Activated CD8-positive, alpha-beta memory T cell treated with anti-CD3 and anti-CD28 coated beads, Interleukin-2, amount 50 U/mL, for 48 hours (primary cell): ENCODE data around the gene GRK3.

Experiments
- DNase-seq: peaks from one replicate; pipeline ENCODE4 v3.0.0-alpha.2; 2020

GRK3 gene

GRCh38 chr22:25742918-25743708 lies 178.6 kb downstream of the GRK3 start:
- DNase-seq: peak; percentile 42

GRCh38 chr22:25744694-25745093 lies 180.2 kb downstream of the GRK3 start:
- DNase-seq: no peak

DNA sequence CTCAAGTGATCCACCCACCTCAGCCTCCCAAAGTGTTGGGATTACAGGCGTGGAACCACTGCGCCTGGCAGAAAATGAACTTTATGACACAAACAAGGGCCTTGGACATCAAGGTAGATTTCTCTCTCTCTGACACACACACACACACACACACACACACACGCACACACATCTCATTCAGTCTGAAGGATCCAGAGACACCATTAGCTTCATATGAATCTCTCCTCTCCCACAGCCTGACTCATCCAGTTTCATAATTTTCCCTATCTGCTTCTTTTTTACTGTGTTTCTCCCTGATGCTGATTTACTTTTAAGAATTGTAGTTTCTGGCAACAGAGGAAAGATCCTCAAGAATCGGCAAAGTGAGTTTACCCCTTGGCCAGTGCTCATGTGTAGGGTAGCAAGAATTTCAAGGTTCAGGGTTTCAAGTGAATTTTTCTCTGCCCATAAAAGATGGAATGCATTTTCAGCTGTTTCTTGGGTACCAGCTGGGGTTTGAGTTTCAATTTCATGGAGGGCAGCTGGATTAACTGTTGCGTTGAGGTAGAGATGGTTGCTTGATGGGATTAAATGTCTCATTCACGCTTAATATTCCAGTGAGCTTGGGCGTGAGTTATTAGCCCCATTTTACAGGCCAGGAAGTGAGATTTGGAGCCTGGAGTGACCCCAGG lies 181.0 kb downstream of the GRK3 start:
- DNase-seq: no peak

DNA sequence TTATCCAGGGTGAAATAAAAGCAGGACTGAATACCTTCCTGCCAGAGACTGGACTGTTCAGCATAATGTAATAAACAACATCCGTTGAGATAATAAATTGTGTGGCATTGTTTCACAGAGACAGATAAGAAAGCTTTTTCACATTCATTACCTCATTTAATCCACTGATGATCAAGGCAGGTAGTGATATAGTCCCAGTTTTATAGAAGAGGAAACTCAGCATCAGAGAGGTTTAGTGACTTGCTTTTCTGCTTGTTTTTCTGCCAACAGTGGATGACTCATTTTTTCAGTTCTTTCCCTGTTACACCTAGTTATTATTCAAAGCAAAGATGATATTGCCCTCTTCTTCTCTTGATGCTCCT lies 181.5 kb downstream of the GRK3 start:
- DNase-seq: no peak

GRCh38 chr22:25747245-25747944 lies 182.9 kb downstream of the GRK3 start:
- DNase-seq: no peak

- DNase-seq: no peak
Observed at GRCh38 chr22:25748140-25748539, 183.7 kb downstream of the GRK3 start.

DNA sequence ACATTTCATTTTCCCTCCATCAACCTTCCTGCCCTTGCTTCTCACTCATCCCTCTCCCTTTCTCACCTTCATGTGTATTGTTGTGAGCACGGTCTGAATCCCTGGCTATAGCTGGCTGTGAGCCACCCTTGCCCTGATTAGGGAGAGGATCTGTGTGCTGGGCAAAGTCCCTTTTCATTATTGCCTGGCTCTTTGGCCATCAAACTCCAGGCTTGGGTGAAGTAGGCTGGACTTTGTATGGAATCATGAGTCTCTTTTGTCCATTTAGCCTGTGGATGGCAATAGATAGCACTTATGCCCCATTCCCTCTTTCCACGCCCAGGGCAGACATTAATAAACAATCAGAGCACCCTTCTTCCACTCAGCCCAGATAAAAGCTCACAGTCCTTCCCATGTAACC lies 184.2 kb downstream of the GRK3 start:
- DNase-seq: no peak

- no peak for DNase-seq
Observed at GRCh38 chr22:25749420-25750169, 185.1 kb downstream of the GRK3 start.

- DNase-seq: no peak
Observed at GRCh38 chr22:25750569-25751173, 186.2 kb downstream of the GRK3 start.

DNA sequence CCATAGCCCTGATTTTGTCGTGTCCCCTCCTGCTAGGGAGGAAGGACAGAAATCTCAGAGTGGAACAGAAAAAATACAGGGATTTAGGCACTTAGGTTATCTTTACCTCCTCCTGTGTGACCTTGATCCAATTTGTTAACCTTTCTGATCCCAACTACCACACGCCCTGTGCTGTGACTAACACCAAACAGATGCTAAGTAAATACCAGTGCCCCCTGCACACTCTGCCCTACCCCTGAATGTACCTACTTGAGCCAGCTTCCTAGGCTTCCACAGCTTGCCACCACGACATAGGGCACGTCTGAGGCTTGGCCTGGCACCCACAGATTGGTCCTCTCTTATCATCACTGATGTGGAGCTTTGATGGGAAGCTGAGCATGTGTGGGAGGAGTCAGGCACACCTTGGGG lies 186.7 kb downstream of the GRK3 start:
- no peak for DNase-seq

DNA sequence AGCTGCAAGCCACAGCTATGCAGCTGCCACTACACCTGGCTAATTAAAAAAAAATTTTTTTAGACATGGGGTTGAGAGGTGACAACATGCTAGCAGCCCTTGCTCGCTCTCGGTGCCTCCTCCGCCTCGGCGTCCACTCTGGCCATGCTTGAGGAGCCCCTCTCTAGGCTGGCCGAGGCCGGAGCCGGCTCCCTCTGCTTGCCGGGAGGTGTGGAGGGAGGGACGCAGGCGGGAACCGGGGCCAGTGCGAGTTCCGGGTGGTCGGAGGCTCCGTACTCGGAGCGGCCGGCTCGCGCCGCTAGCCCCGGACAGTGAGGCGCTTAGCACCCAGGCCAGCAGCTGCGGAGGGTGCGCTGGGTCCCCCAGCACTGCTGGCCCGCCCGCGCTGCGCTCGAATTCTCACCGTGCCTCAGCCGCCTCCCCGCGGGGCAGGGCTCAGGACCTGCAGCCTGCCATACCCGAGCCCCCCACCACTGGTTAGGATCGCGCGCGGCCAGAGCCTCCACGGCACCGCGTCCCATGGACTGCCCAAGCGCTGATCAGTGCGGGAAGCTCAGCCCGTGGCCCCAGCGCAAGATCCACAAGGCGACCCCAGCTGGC lies 188.2 kb downstream of the GRK3 start:
- no peak for DNase-seq

- no peak for DNase-seq
Observed at GRCh38 chr22:25753252-25753651, 188.8 kb downstream of the GRK3 start.

DNA sequence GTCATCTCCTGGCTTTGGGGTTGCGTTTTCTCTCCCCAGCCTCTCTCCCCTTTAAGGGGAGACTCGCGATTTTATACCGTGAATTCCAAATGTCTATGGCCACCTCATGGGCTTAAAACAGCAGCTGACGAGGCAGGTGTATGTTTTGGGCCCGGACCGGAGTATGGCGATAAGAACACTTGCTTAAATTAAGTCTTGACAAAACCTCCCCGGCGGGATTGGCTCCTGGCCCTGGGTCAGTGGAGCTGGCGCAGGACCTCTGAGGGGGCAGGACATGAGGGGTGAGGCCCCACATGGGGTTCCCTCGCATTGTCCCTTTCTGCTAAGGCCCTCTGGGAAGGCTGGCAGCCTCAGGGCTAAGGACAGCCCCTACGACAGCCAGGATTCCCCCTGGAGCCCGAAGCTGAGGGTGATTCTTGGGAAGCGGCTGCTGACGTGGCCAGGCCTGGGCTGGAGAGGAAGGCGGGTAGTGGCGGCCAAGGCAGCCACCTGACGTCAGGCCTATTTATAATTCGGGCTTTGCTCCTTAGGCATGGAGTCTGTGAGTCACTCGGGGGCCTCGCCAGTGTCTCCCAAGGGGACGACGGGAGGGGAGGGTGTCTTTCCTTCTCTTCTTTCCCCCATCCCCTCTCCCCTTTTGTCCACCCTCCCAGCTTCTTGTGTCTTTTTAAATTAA lies 190.2 kb downstream of the GRK3 start:
- DNase-seq: no peak

DNA sequence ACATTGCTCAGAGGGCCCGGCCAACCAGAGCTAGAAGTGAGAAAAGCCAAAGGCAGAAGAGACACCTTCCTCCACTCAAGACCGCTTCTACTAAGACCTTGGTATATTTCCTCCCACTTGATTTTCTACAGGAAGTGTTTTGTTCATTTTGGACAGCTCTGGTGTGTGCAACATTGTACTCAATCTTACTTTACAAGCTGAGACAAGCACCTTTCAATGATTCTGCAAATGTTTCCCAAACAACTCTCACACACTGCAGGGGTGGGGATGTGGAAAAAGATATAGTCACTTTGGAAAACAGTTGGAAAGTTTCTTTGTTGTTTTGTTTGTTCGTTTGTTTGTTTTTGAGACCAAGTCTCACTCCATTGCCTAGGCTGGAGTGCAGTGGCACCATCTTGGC lies 193.2 kb downstream of the GRK3 start:
- no peak for DNase-seq

GRCh38 chr22:25758316-25758715 lies 193.8 kb downstream of the GRK3 start:
- no peak for DNase-seq

GRCh38 chr22:25759825-25760231 lies 195.4 kb downstream of the GRK3 start:
- no peak for DNase-seq

DNA sequence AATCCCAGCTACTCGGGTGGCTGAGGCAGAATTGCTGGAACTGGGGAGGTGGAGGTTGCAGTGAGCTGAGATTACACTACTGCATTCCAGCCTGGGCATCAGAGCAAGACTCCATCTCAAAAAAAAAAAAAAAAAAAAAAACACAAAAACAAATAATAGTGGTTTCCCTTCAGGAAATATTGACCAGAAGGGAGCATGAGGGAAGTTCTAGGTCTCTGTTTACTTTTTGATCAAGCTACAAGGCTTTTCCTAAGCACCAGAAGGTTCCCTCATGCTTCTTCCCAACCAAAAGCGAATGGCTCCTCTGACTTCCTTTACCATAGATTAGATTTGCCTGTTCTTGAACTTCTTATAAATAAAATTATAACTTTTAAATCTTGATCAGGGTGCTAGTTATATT lies 195.8 kb downstream of the GRK3 start:
- no peak for DNase-seq

GRCh38 chr22:25760848-25761595 lies 196.5 kb downstream of the GRK3 start:
- DNase-seq: no peak

DNA sequence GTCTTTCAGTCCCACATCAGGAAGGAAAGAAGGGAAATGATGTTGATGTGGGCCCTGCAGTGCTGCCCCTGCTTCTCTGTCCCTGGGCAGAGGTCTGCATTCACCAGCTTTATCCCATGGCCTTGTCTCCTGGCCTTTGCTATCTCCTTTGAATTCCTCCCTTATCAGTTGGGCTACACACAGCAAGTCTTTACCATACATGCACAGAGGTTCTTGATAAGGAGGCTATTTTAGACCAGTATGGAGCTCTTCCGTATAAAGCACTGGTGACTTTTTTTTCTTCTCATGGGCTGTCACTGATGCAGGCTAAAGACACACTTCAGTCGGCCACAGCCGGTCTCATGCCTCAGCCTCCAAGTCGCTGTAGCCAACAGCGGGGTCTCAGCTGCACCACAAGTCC lies 197.7 kb downstream of the GRK3 start:
- no peak for DNase-seq

DNA sequence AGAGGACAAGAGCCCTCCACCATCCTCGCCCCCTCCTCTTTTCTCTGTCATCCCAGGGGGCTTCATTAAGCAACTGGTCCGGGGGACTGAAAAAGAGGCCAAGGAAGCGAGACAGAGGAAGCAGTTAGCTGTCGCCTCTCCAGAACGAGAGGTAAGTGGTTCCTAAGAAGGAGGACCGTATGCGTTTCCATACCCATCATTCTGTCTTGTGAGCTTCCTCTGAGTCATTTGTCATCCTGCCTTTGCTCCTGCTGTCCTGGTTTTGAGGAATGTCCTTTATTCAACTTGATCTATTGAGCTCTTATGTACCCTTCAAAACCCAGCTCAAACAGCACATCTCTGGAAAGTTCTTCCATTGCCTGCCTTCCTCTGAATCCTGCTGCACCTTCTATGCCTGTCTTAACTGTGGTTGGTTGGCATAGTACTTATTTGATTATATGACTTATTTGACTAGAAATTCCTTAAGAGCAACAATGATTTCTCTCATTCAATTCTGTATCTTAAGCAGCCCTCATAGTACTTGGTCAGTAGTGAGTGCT lies 198.8 kb downstream of the GRK3 start:
- DNase-seq: no peak
